K562 (cell line): ENCODE data around the gene SYNPO. TPM values are rescaled to one million over a fixed set of nuclear protein-coding genes. Genes with fewer than 3 reads are reported as not detected.

Experiments
- ATAC-seq: fragments of 200-7000 bp; cut with Tn5 transposase; 3 replicates; pipeline ENCODE4 v1.9.1; 2020; ENCODE audit warnings: moderate library complexity
- BruUV-seq: library from RNA; stranded (reverse); fragments of 400-500 nt; replicated peaks from 2 replicates; lab custom pipeline; 2021; lab: Mats Ljungman, UMichigan
- CTCF ChIA-PET: fragments of 300-600 bp; formaldehyde crosslinking; extraction: SDS; loops from one replicate; lab custom pipeline; 2021; ENCODE audit warnings: low intra/inter-chr PET ratio; lab: Yijun Ruan, JAX
- POLR2A ChIA-PET: fragments of 300-600, 350-650 bp; sonication (Branson Sonifier 250); formaldehyde crosslinking; extraction: SDS; loops from one replicate; lab custom pipeline; 2021; ENCODE audit warnings: antibody characterized with exemption, inconsistent platforms; lab: Yijun Ruan, JAX
- DNase-seq, 4 experiments: peaks; one replicate each; pipeline versions ENCODE4 v3.0.0 to v3.0.0-alpha.2; 2011 to 2018; ENCODE audit warnings: low spot score in 3 of 4, mixed read lengths in 3 of 4; ENCODE audit errors: extremely low read depth in 1 of 4
- FAIRE-seq: peaks from 2 replicates; lab custom pipeline; 2011; peaks lifted over from hg19 to GRCh38; lab: Jason Lieb, UNC
- H2AFZ ChIP-seq: 2 replicates; pipeline ENCODE4 v1.6.0; 2011; ENCODE audit warnings: low read depth, low read length, control low read depth, inconsistent platforms
- H3K27ac ChIP-seq: fragments of 200-600 bp; 3 replicates; pipeline ENCODE4 v1.8.0; 2011; ENCODE audit warnings: low read depth, mild to moderate bottlenecking, control low read depth, inconsistent platforms, low read length, moderate library complexity, mixed read lengths; ENCODE audit errors: extremely low read depth
- H3K27me3 ChIP-seq, 2 experiments: fragments of 300-600 bp in 1 of 2; 2 replicates in 1 of 2; 3 replicates in 1 of 2; pipeline versions ENCODE4 v1.6.0 to v1.8.0; 2011; ENCODE audit warnings: inconsistent platforms in 2 of 2, low read length in 2 of 2, mild to moderate bottlenecking in 1 of 2, mixed read lengths in 1 of 2, moderate library complexity in 1 of 2; ENCODE audit not compliant: control insufficient read depth in 2 of 2, insufficient read depth in 2 of 2
- H3K36me3 ChIP-seq: fragments of 300-600 bp; 3 replicates; pipeline ENCODE4 v1.8.0; 2011; ENCODE audit warnings: mild to moderate bottlenecking, low read length, inconsistent platforms; ENCODE audit not compliant: control insufficient read depth, insufficient read depth
- H3K4me1 ChIP-seq, 2 experiments: fragments of 200-600 bp in 1 of 2; replicated peaks in 1 of 2; 2 replicates in 1 of 2; 3 replicates in 1 of 2; pipeline versions ENCODE4 v1.5.1 to v1.8.0; 2011; ENCODE audit warnings: inconsistent platforms in 2 of 2, low read length in 2 of 2, mild to moderate bottlenecking in 1 of 2, mixed read lengths in 1 of 2, moderate library complexity in 1 of 2; ENCODE audit not compliant: control insufficient read depth in 2 of 2, insufficient read depth in 2 of 2
- H3K4me2 ChIP-seq: 2 replicates; pipeline ENCODE4 v1.6.1; 2011; ENCODE audit warnings: low read length, control low read depth, inconsistent platforms, mixed read lengths; ENCODE audit not compliant: insufficient read depth
- H3K4me3 ChIP-seq: fragments of 200-600 bp; sonication (generic), shearing (Covaris generic); 2 replicates; pipeline ENCODE4 v1.5.1; 2016; ENCODE audit warnings: control low read depth, inconsistent platforms
- H3K79me2 ChIP-seq: fragments of 200-600 bp; 3 replicates; pipeline ENCODE4 v1.8.0; 2011; ENCODE audit warnings: low read length, inconsistent platforms; ENCODE audit not compliant: control insufficient read depth, insufficient read depth
- H3K9ac ChIP-seq, 2 experiments: 2 replicates each; pipeline versions ENCODE4 v1.6.0 to v1.6.1; 2011; ENCODE audit warnings: low read depth in 2 of 2, low read length in 2 of 2, control low read depth in 1 of 2, inconsistent platforms in 1 of 2, mild to moderate bottlenecking in 1 of 2, mixed read lengths in 1 of 2; ENCODE audit not compliant: insufficient read depth in 1 of 2
- H3K9me1 ChIP-seq: one replicate; pipeline ENCODE4 v1.6.0; 2011; ENCODE audit warnings: inconsistent platforms, mild to moderate bottlenecking, low read length, moderate library complexity; ENCODE audit not compliant: control insufficient read depth, insufficient read depth
- H3K9me3 ChIP-seq: replicated peaks from 2 replicates; pipeline ENCODE4 v1.5.1; 2011; ENCODE audit warnings: low read depth, low read length, inconsistent platforms; ENCODE audit not compliant: control insufficient read depth, insufficient read depth
- H4K20me1 ChIP-seq: replicated peaks from 2 replicates; pipeline ENCODE4 v1.6.1; 2011; ENCODE audit warnings: low read length, inconsistent platforms, mixed read lengths; ENCODE audit not compliant: control insufficient read depth, insufficient read depth
- CBFA2T3 ChIP-seq: fragments of 450-650 bp; IDR thresholded peaks from 2 replicates; pipeline ENCODE4 v1.6.1; 2017
- EGR1 ChIP-seq: fragments of 450-650 bp; conservative IDR thresholded peaks from 2 replicates; pipeline ENCODE4 v1.6.1; 2017; ENCODE audit warnings: mild to moderate bottlenecking
- ETS1 ChIP-seq: conservative IDR thresholded peaks from 2 replicates; pipeline ENCODE4 v1.6.1; 2011; ENCODE audit warnings: low read depth, mild to moderate bottlenecking, low read length; ENCODE audit not compliant: control insufficient read depth
- HDAC2 ChIP-seq: fragments of 450-650 bp; IDR thresholded peaks from 2 replicates; pipeline ENCODE4 v1.6.1; 2016; ENCODE audit warnings: mild to moderate bottlenecking
- WGBS: fragments of 100-300 bp; shearing (Covaris generic); methylation state at CpG from one replicate; pipeline ENCODE4 v1.1.6; 2016; ENCODE audit warnings: low coverage, mixed read lengths; ENCODE audit not compliant: insufficient coverage; ENCODE audit errors: missing lambda C conversion rate; 5-methylcytosine and 5-hydroxymethylcytosine counted together
- in situ Hi-C: fragments of 300-500 bp; cut with MboI; formaldehyde crosslinking; loops from 4 replicates; pipeline ENCODE4 v1.15.0; 2018; ENCODE audit warnings: inconsistent platforms, mixed read lengths
- intact Hi-C: fragments of 100-400 bp; cut with micrococcal nuclease; formaldehyde crosslinking; loops from 2 replicates; pipeline ENCODE4 v1.14.2; 2022
- polyA plus RNA-seq, 8 experiments: library from polyadenylated mRNA; depleted of rRNA in 4 of 8; stranded (reverse) in 5 of 8; unstranded in 3 of 8; fragments of >200 nt; fragmentation: Nextera tagmentation in 2 of 8; fragmentation: Illumina TruSeq in 1 of 8; extraction: Ambion mirVana in 2 of 8; extraction: Trizol in 1 of 8; gene quantifications; 2 replicates each; pipeline versions ENCODE4 v1.2.1 to v1.2.3, GENCODE V29; 2011 to 2014; ENCODE audit warnings: inconsistent platforms in 1 of 8, missing spikeins in 1 of 8
- total RNA-seq, 7 experiments: library from RNA; depleted of rRNA in 6 of 7; stranded (reverse); fragments of >200 nt in 6 of 7; fragmentation: Illumina TruSeq in 2 of 7; extraction: Trizol in 2 of 7; gene quantifications; 2 replicates each; pipeline versions ENCODE4 v1.2.1 to v1.2.3, GENCODE V29; 2011 to 2021; ENCODE audit warnings: low replicate concordance in 1 of 7
- TF ChIP-seq, protein P1 (sequence below): fragments of 250-450 bp; sonication (Bioruptor Pico); IDR thresholded peaks from 2 replicates; pipeline ENCODE4 v1.8.0; 2022; ENCODE audit warnings: moderate library complexity, mild to moderate bottlenecking, inconsistent platforms

The SYNPO gene
- total and polyA plus RNA-seq, 9 of the 15 experiments (the other 6 are each of a cell fraction or from before 2014, with no cell fraction given): 0.01 to 0.31 (median 0.03) TPM; not detected in 4

GRCh38 chr5:150622157-150622556 is 18.3 kb upstream of the SYNPO start:
- BruUV-seq: no TSS peak
- ATAC-seq: no peak
- Histone ChIP-seq H3K9ac (no peak overlapping the region), H3K4me3 (no peak overlapping the region), H3K9me3 (no peaks in the 10 kb centered on the region), H3K9me1 (no peaks in the 10 kb centered on the region), H2AFZ (no peak overlapping the region), H3K79me2 (no peaks in the 10 kb centered on the region), H3K36me3 (no peaks in the 10 kb centered on the region), H3K27ac (no peak overlapping the region), H3K4me1 (peaks cover 0 to 17% of the 10 kb centered on the region in 2 experiments; a peak in 2 of 5 replicates), H4K20me1 (peaks cover 11% of the 10 kb centered on the region; the same call in 1 of the 2 replicates), H3K4me2 (no peak overlapping the region), H3K27me3 (peaks cover 34 to 78% of the 10 kb centered on the region in 2 experiments; a peak in 4 of 5 replicates)
- FAIRE-seq: no peak
- in situ Hi-C loops (no loop called here), intact Hi-C loops (no loop called here)
- DNase-seq: no peak
- 0 out of 2 replicates have a peak, but pooled peaks have one; percentile 22 for TF ChIP-seq CBFA2T3
- TF ChIP-seq ETS1: no peak
- POLR2A ChIA-PET: interaction anchor here (0.7 kb wide), 1 partner anchor 15 kb away, joined by 3 read pairs; no protein-coding TSS in a partner anchor
- 0% methylated on average over 2 of the region's 2 CpGs for WGBS
- CTCF ChIA-PET: no interaction called here

DNA sequence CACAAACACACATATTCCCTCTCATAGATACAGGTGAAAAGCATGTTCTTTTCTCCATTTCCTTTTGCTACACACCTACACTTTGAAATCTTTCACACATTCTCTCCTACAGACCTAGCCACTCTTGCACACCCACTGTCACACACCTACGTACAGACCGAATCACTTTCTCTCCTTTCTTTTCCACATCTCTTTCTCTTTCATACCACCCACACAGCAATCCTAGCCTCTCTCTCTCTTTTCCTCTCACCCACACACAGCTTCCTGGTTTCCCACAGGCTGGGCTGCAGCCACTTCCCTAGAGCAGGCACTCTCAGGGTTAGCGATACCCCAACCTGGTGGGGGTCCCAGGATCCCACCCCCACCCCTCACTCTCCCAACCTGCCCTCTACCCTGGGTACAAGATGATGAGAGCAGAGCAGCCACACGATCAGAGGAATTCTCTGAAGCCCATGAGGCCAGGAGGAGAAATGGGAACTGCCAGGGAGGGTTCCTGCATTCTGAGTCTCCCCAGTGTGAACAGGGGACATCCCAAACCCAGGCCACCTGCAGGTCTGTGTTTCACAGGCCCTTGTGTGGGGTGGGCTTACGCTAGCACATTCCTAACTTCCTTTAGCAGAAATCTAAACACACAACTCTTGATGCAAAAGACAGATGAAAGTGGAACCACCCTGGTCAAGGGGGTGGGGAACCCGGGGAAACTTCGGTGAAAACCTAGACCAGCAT is 17.1 kb upstream of the SYNPO start:
- CTCF ChIA-PET: no interaction called here
- no peaks in the 10 kb centered on the region for H3K9me3 ChIP-seq
- no peak overlapping the region for H3K9ac ChIP-seq
- no peak overlapping the region for H3K4me3 ChIP-seq
- no peaks in the 10 kb centered on the region for H3K79me2 ChIP-seq
- WGBS: 16% methylated on average over 7 of the region's 7 CpGs
- H3K36me3 ChIP-seq: no peaks in the 10 kb centered on the region
- POLR2A ChIA-PET: no interaction called here
- DNase-seq (no peak), ATAC-seq (no peak), FAIRE-seq (peak; percentile 40)
- H2AFZ ChIP-seq: no peak overlapping the region
- peaks cover 33 to 78% of the 10 kb centered on the region in 2 experiments; a peak in 4 of 5 replicates for H3K27me3 ChIP-seq
- H3K4me1 ChIP-seq: peaks cover 0 to 14% of the 10 kb centered on the region in 2 experiments; a peak in 2 of 5 replicates
- no TSS peak for BruUV-seq
- peaks cover 9% of the 10 kb centered on the region; the same call in 1 of the 2 replicates for H4K20me1 ChIP-seq
- H3K9me1 ChIP-seq: no peaks in the 10 kb centered on the region
- TF ChIP-seq, protein P1, sequence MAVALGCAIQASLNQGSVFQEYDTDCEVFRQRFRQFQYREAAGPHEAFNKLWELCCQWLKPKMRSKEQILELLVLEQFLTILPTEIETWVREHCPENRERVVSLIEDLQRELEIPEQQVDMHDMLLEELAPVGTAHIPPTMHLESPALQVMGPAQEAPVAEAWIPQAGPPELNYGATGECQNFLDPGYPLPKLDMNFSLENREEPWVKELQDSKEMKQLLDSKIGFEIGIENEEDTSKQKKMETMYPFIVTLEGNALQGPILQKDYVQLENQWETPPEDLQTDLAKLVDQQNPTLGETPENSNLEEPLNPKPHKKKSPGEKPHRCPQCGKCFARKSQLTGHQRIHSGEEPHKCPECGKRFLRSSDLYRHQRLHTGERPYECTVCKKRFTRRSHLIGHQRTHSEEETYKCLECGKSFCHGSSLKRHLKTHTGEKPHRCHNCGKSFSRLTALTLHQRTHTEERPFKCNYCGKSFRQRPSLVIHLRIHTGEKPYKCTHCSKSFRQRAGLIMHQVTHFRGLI: no peak
- TF ChIP-seq HDAC2: no peak
- TF ChIP-seq EGR1: peak; percentile 40; the same call in 1 of the 2 replicates
- in situ Hi-C loops (no loop called here), intact Hi-C loops (no loop called here)
- no peak overlapping the region for H3K4me2 ChIP-seq
- H3K27ac ChIP-seq: no peak overlapping the region
